Fibroblast of pulmonary artery (primary cell): ENCODE measurements around the gene PHYHIPL.

Experiments
- DNase-seq: peaks from one replicate; pipeline ENCODE4 v3.0.0-alpha.2; 2010; ENCODE audit warnings: low read depth
- H3K4me3 ChIP-seq: replicated peaks from 2 replicates; pipeline ENCODE4 v1.5.1; 2011; ENCODE audit warnings: low read depth, mild to moderate bottlenecking, control low read depth, low read length, moderate library complexity
- CTCF ChIP-seq: IDR thresholded peaks from 2 replicates; pipeline ENCODE4 v1.5.1; 2011; ENCODE audit warnings: mild to moderate bottlenecking, control low read depth, low read length, inconsistent platforms; ENCODE audit errors: missing control alignments

The PHYHIPL gene

DNA sequence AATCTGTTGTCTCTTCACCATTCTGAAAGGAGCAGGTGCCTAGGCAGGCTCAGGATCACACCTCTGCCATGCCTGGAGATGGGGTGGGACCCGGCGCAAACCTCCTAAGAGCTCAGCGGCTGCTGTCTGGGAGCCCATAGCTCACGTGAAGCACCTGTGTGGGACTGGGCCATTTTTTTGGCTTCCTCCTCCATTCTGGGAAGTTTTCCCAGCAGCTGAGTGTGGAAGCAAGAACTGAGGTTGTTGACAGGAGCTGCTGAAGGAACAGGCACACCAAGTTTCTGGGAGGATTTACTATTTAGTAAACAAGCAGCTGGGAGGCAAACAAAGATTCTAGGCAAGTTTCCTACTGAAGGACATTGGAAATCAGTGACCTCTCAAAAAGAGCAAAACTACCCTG, 108.6 kb downstream of the PHYHIPL start:
- no peak overlapping the region for H3K4me3 ChIP-seq
- TF ChIP-seq CTCF, result no peak
- no peak for DNase-seq

DNA sequence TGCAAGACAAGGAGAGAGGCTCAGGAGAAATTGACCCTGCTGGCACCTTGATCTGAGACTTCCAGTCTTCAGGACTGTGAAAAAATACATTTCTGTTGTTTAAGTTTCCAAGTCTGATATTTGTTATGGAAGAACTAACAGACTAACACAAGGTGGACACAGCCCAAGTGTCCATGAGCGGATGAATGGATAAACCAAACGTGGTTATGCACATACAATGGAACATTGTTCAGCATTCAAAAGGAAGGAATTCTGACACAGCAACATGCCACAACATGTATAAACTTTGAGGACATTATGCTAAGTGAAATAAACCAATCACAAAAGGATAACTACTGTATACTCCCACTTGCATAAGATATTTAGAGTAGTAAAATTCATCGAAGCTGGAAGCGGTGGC, 109.4 kb downstream of the PHYHIPL start:
- H3K4me3 ChIP-seq, result no peak overlapping the region
- DNase-seq, result no peak
- TF ChIP-seq CTCF, result no peak

- no peak for TF ChIP-seq CTCF
- no peak overlapping the region for H3K4me3 ChIP-seq
- DNase-seq, result no peak
These were observed 111.3 kb downstream of the PHYHIPL start for GRCh38 chr10:59287587-59288255.

GRCh38 chr10:59289853-59290252, 113.4 kb downstream of the PHYHIPL start:
- H3K4me3 ChIP-seq, result no peak overlapping the region
- DNase-seq, result no peak
- no peak for TF ChIP-seq CTCF

GRCh38 chr10:59290448-59290847, 114.0 kb downstream of the PHYHIPL start:
- no peak overlapping the region for H3K4me3 ChIP-seq
- DNase-seq, result no peak
- no peak for TF ChIP-seq CTCF
